Measurements from ENCODE around the gene ANKRD12. TPM values are rescaled to one million over a fixed set of nuclear protein-coding genes. Genes with fewer than 3 reads are reported as not detected.

ANKRD12 gene
- total and polyA plus RNA-seq, 2 of the 4 experiments (the other 2 are of a cell fraction), result 2.6 to 12.9 TPM

GRCh38 chr18:9260388-9261380, 124.1 kb downstream of the ANKRD12 start:
- no peak overlapping the region for H2AFZ ChIP-seq (replicated peaks; ENCODE audit: low read length, poor library complexity)
- POLR2A ChIA-PET (ENCODE audit: unreplicated experiment), result no interaction called here
- H3K4me1 ChIP-seq (ENCODE audit: control insufficient read depth, insufficient read depth, low read length), result no peaks in the 10 kb centered on the region
- DNase-seq, result peak; percentile 5
- no peak overlapping the region for H3K56ac ChIP-seq (ENCODE audit: extremely low read depth, insufficient read depth, low read length)
- no peak overlapping the region for H4K8ac ChIP-seq (ENCODE audit: low read depth in 2 of 2, low read length in 2 of 2)
- no peak overlapping the region for H4K5ac ChIP-seq (ENCODE audit: low read depth, low read length)
- dilution Hi-C loops (cut with HindIII; ENCODE audit: low sequenced_read_pairs, unreplicated experiment) (no loop called here), intact Hi-C loops (cut with micrococcal nuclease) (no loop called here), in situ Hi-C loops (cut with MboI; ENCODE audit: low sequenced_read_pairs) (no loop called here)
- H3K27me3 ChIP-seq (ENCODE audit: control insufficient read depth, insufficient read depth, low read length), result no peaks in the 10 kb centered on the region
- BruUV-seq (replicated peaks), result no TSS peak
- H3K9me3 ChIP-seq (ENCODE audit: control insufficient read depth, insufficient read depth, low read length), result no peaks in the 10 kb centered on the region
- H4K91ac ChIP-seq (ENCODE audit: insufficient read depth, low read depth, low read length), result no peak overlapping the region
- no peak overlapping the region for H3K18ac ChIP-seq (ENCODE audit: low read depth, low read length)
- no peak overlapping the region for H2BK120ac ChIP-seq (ENCODE audit: low read depth, low read length)
- no peak overlapping the region for H2AK9ac ChIP-seq (replicated peaks; ENCODE audit: low read depth, low read length, poor library complexity)
- WGBS, 2 experiments (ENCODE audit: extremely low coverage in 2 of 2, insufficient read length in 1 of 2), result no CpG with 5 or more reads among the region's 4 CpGs
- peaks cover 0 to 7% of the 10 kb centered on the region in 2 experiments; a peak in 2 of 4 replicates for H3K79me1 ChIP-seq (ENCODE audit: low read depth in 1 of 2, low read length in 2 of 2)
- H2AK5ac ChIP-seq (ENCODE audit: low read depth, low read length), result no peak overlapping the region
- no peak overlapping the region for H2BK5ac ChIP-seq (ENCODE audit: low read depth, low read length, poor library complexity, severe bottlenecking)
- H3K9ac ChIP-seq (ENCODE audit: low read depth, low read length), result no peak overlapping the region
- peaks cover 13% of the 10 kb centered on the region for H3K36me3 ChIP-seq (ENCODE audit: control insufficient read depth, insufficient read depth, low read length)
- H3K4me2 ChIP-seq (ENCODE audit: low read depth, low read length), result no peak overlapping the region
- 0 out of 2 replicates have a peak overlapping the region, but pooled peaks have one; percentile 7 for H3K14ac ChIP-seq (replicated peaks; ENCODE audit: low read depth, low read length)
- no peak overlapping the region for H3K27ac ChIP-seq (ENCODE audit: insufficient read depth, low read length)
- CTCF ChIA-PET, result no interaction called here
- H3K9me1 ChIP-seq (ENCODE audit: insufficient read depth, low read length), result peaks cover 3% of the 10 kb centered on the region; the same call in 1 of the 2 replicates
- H3K4ac ChIP-seq (ENCODE audit: low read depth, low read length), result no peak overlapping the region
- H3K23ac ChIP-seq (ENCODE audit: low read depth, low read length), result no peak overlapping the region; the same call in 1 of the 2 replicates
- no peaks in the 10 kb centered on the region for H4K20me1 ChIP-seq (ENCODE audit: insufficient read depth, low read length)
- no peak for ATAC-seq (ENCODE audit: low read depth)
- H3K4me3 ChIP-seq (ENCODE audit: insufficient read depth, low read depth, low read length), result no peak overlapping the region
- no peak overlapping the region for H2BK20ac ChIP-seq (ENCODE audit: low read depth, low read length)
- no peak overlapping the region for H2BK15ac ChIP-seq (ENCODE audit: low read depth, low read length)
- TF ChIP-seq MAZ (IDR thresholded peaks at IDR 0.05; ENCODE audit: borderline replicate concordance, low read depth, low read length), result no peak
- TF ChIP-seq SMC3 (IDR thresholded peaks at IDR 0.05; ENCODE audit: low read depth, low read length), result no peak
- no peak for TF ChIP-seq CTCF (conservative IDR thresholded peaks at IDR 0.05; ENCODE audit: low read depth, low read length)
- TF ChIP-seq, protein P1, sequence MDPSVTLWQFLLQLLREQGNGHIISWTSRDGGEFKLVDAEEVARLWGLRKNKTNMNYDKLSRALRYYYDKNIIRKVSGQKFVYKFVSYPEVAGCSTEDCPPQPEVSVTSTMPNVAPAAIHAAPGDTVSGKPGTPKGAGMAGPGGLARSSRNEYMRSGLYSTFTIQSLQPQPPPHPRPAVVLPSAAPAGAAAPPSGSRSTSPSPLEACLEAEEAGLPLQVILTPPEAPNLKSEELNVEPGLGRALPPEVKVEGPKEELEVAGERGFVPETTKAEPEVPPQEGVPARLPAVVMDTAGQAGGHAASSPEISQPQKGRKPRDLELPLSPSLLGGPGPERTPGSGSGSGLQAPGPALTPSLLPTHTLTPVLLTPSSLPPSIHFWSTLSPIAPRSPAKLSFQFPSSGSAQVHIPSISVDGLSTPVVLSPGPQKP (IDR thresholded peaks at IDR 0.05; ENCODE audit: borderline replicate concordance, low read depth, low read length), result no peak
- TF ChIP-seq, protein P2, sequence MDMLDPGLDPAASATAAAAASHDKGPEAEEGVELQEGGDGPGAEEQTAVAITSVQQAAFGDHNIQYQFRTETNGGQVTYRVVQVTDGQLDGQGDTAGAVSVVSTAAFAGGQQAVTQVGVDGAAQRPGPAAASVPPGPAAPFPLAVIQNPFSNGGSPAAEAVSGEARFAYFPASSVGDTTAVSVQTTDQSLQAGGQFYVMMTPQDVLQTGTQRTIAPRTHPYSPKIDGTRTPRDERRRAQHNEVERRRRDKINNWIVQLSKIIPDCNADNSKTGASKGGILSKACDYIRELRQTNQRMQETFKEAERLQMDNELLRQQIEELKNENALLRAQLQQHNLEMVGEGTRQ (IDR thresholded peaks at IDR 0.05; ENCODE audit: low read depth, low read length), result no peak
- no peak for TF ChIP-seq MAFK (IDR thresholded peaks at IDR 0.05; ENCODE audit: low read depth, low read length)
- no peak for TF ChIP-seq MXI1 (IDR thresholded peaks at IDR 0.05; ENCODE audit: borderline replicate concordance, low read depth, low read length)
- TF ChIP-seq POLR2A (IDR thresholded peaks at IDR 0.05; ENCODE audit: low read depth, low read length), result no peak
- no peak for TF ChIP-seq BHLHE40 (IDR thresholded peaks at IDR 0.05; ENCODE audit: low read depth, low read length)
- no peak for TF ChIP-seq CHD1 (IDR thresholded peaks at IDR 0.05; ENCODE audit: low read depth, low read length)
- no peak for TF ChIP-seq RFX5 (IDR thresholded peaks at IDR 0.05; ENCODE audit: low read depth, low read length)
- TF ChIP-seq CEBPB (IDR thresholded peaks at IDR 0.05; ENCODE audit: low read depth, low read length), result no peak
- TF ChIP-seq NFE2L2 (IDR thresholded peaks at IDR 0.05; ENCODE audit: low read depth, low read length), result no peak
- TF ChIP-seq RCOR1 (IDR thresholded peaks at IDR 0.05; ENCODE audit: insufficient replicate concordance, low read length), result no peak
